Measurements from ENCODE around the gene AXIN2. TPM values are rescaled to one million over a fixed set of nuclear protein-coding genes. Genes with fewer than 3 reads are reported as not detected.

The AXIN2 gene
- polyA plus RNA-seq, 1 donor from 2014 or later: 26.7 TPM

DNA sequence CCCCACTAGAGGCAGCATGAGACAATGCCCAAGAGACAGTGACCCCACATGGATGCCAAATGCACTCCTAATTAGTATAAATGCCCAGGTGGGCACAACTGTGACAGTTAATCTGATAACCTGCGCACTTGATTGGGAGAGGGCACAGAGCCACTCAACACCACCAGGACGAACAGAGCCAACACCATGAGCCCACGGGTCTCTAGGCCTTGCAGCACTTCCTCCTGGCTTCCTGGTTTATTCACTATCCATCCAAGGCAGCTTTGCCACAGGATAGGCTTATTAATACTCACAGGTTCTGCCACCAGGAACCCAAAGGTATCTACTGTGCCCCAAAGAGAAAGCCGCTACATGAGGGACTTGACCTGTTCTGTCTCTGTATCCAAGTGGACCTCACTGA, 14.9 kb downstream of the AXIN2 start:
- Histone ChIP-seq H3K36me3 (ENCODE audit: insufficient read depth, low read length) (peaks cover 14% of the 10 kb centered on the region), H3K9me2 (ENCODE audit: insufficient read depth, low read length) (no peaks in the 10 kb centered on the region), H3K9ac (ENCODE audit: low read length) (no peak overlapping the region), H2AFZ (ENCODE audit: low read depth, low read length) (no peak overlapping the region), H3F3A (ENCODE audit: insufficient read depth, low read length, poor library complexity, severe bottlenecking) (no peaks in the 10 kb centered on the region), H3K27me3 (ENCODE audit: insufficient read depth, low read depth, low read length) (no peaks in the 10 kb centered on the region), H3K79me2 (replicated peaks; ENCODE audit: insufficient read depth, low read length) (peaks cover 65% of the 10 kb centered on the region), H3K27ac (ENCODE audit: low read length) (no peak overlapping the region), H4K20me1 (ENCODE audit: insufficient read depth) (peaks cover 8% of the 10 kb centered on the region), H3K4me2 (ENCODE audit: low read length) (no peak overlapping the region), H3K9me3 (ENCODE audit: low read length) (no peaks in the 10 kb centered on the region), H3K4me3 (ENCODE audit: low read length) (no peak overlapping the region)
- TF ChIP-seq EP300 (conservative IDR thresholded peaks at IDR 0.05; ENCODE audit: poor library complexity, severe bottlenecking): no peak
- no peak for TF ChIP-seq EZH2 (IDR thresholded peaks at IDR 0.05; ENCODE audit: borderline replicate concordance, insufficient read depth, low read length, poor library complexity, severe bottlenecking)
- TF ChIP-seq, protein P1, sequence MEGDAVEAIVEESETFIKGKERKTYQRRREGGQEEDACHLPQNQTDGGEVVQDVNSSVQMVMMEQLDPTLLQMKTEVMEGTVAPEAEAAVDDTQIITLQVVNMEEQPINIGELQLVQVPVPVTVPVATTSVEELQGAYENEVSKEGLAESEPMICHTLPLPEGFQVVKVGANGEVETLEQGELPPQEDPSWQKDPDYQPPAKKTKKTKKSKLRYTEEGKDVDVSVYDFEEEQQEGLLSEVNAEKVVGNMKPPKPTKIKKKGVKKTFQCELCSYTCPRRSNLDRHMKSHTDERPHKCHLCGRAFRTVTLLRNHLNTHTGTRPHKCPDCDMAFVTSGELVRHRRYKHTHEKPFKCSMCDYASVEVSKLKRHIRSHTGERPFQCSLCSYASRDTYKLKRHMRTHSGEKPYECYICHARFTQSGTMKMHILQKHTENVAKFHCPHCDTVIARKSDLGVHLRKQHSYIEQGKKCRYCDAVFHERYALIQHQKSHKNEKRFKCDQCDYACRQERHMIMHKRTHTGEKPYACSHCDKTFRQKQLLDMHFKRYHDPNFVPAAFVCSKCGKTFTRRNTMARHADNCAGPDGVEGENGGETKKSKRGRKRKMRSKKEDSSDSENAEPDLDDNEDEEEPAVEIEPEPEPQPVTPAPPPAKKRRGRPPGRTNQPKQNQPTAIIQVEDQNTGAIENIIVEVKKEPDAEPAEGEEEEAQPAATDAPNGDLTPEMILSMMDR (IDR thresholded peaks at IDR 0.05; ENCODE audit: poor library complexity, severe bottlenecking): no peak
- TF ChIP-seq, protein P2, sequence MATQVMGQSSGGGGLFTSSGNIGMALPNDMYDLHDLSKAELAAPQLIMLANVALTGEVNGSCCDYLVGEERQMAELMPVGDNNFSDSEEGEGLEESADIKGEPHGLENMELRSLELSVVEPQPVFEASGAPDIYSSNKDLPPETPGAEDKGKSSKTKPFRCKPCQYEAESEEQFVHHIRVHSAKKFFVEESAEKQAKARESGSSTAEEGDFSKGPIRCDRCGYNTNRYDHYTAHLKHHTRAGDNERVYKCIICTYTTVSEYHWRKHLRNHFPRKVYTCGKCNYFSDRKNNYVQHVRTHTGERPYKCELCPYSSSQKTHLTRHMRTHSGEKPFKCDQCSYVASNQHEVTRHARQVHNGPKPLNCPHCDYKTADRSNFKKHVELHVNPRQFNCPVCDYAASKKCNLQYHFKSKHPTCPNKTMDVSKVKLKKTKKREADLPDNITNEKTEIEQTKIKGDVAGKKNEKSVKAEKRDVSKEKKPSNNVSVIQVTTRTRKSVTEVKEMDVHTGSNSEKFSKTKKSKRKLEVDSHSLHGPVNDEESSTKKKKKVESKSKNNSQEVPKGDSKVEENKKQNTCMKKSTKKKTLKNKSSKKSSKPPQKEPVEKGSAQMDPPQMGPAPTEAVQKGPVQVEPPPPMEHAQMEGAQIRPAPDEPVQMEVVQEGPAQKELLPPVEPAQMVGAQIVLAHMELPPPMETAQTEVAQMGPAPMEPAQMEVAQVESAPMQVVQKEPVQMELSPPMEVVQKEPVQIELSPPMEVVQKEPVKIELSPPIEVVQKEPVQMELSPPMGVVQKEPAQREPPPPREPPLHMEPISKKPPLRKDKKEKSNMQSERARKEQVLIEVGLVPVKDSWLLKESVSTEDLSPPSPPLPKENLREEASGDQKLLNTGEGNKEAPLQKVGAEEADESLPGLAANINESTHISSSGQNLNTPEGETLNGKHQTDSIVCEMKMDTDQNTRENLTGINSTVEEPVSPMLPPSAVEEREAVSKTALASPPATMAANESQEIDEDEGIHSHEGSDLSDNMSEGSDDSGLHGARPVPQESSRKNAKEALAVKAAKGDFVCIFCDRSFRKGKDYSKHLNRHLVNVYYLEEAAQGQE (IDR thresholded peaks at IDR 0.05; ENCODE audit: borderline replicate concordance): no peak
- TF ChIP-seq TAF1 (IDR thresholded peaks at IDR 0.05; ENCODE audit: low read depth): no peak
- no peak for TF ChIP-seq MXI1 (conservative IDR thresholded peaks at IDR 0.05; ENCODE audit: poor library complexity, severe bottlenecking)
- no peak for TF ChIP-seq SMC3 (conservative IDR thresholded peaks at IDR 0.05; ENCODE audit: poor library complexity)
- no peak for TF ChIP-seq POLR2AphosphoS5 (IDR thresholded peaks at IDR 0.05)
- no peak for TF ChIP-seq RAD21 (conservative IDR thresholded peaks at IDR 0.05)

DNA sequence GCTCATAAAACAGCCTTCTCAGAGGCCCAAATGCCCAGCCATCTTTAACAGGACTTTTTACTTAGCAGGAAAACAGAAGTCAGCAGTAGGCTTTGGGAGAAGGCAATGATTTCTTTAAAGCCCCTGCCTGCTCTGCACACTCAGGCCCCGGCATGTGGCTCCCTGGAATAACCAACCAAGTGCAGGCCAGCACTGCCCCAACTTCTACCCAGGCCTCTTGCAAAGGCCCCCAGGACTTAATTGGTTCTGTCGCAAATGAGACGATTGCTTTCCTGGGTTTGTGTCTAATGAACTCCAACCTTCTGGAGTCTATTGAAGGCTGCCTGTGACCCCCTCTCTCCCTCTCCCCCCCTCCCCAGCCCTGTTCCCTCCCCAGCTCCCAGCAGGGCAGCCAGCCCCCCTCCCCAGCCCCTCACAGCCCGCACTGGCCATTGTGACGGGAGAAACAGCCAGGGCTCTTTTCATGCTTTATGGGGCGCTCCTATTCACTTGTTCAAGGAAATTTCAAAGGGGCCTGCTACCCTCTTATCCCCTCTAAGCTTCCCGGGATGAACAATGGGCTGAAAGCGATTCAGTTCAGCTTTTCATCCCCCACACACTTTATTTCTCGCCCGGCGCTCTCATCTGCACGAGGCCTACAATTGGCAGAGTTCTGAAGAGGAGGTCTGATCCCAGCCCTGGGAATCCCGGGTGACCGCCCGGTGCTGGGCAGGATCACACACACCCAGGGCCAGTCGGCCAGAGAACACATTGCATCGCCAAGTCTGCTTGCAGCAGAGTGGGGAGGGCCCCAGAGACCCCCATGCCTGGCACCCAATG, 15.5 kb downstream of the AXIN2 start:
- Histone ChIP-seq H2AFZ (ENCODE audit: low read depth, low read length) (no peak overlapping the region), H3K4me3 (ENCODE audit: low read length) (no peak overlapping the region), H3K9ac (ENCODE audit: low read length) (no peak overlapping the region), H3K79me2 (replicated peaks; ENCODE audit: insufficient read depth, low read length) (peaks cover 59% of the 10 kb centered on the region), H3K9me2 (ENCODE audit: insufficient read depth, low read length) (no peaks in the 10 kb centered on the region), H3K27me3 (ENCODE audit: insufficient read depth, low read depth, low read length) (no peaks in the 10 kb centered on the region), H3K27ac (ENCODE audit: low read length) (no peak overlapping the region), H3K9me3 (ENCODE audit: low read length) (no peaks in the 10 kb centered on the region), H3K36me3 (ENCODE audit: insufficient read depth, low read length) (peaks cover 20% of the 10 kb centered on the region), H4K20me1 (ENCODE audit: insufficient read depth) (peaks cover 7% of the 10 kb centered on the region), H3F3A (ENCODE audit: insufficient read depth, low read length, poor library complexity, severe bottlenecking) (no peaks in the 10 kb centered on the region), H3K4me2 (ENCODE audit: low read length) (no peak overlapping the region)
- TF ChIP-seq, protein P2 (IDR thresholded peaks at IDR 0.05; ENCODE audit: borderline replicate concordance): no peak
- TF ChIP-seq SMC3 (conservative IDR thresholded peaks at IDR 0.05; ENCODE audit: poor library complexity) (no peak), TAF1 (IDR thresholded peaks at IDR 0.05; ENCODE audit: low read depth) (no peak), RAD21 (conservative IDR thresholded peaks at IDR 0.05) (no peak), EP300 (conservative IDR thresholded peaks at IDR 0.05; ENCODE audit: poor library complexity, severe bottlenecking) (no peak), EZH2 (IDR thresholded peaks at IDR 0.05; ENCODE audit: borderline replicate concordance, insufficient read depth, low read length, poor library complexity, severe bottlenecking) (no peak), POLR2AphosphoS5 (IDR thresholded peaks at IDR 0.05) (no peak), MXI1 (conservative IDR thresholded peaks at IDR 0.05; ENCODE audit: poor library complexity, severe bottlenecking) (no peak)
- TF ChIP-seq, protein P1 (IDR thresholded peaks at IDR 0.05; ENCODE audit: poor library complexity, severe bottlenecking): no peak
